Measurements from ENCODE around the gene LRIG1.

GRCh38 chr3:66404903-66405700 lies 95.7 kb downstream of the LRIG1 start:
- no peak for TF ChIP-seq REST (IDR thresholded peaks at IDR 0.05; ENCODE audit: insufficient read depth in 1 of 2, low read depth in 2 of 2, low read length in 2 of 2)
- no peak for TF ChIP-seq TAF1 (IDR thresholded peaks at IDR 0.05; ENCODE audit: borderline replicate concordance, insufficient read depth, low read length)
- no peak for TF ChIP-seq POLR2AphosphoS5 (IDR thresholded peaks at IDR 0.05; ENCODE audit: low read depth, low read length)
- no peak for TF ChIP-seq SIN3A (IDR thresholded peaks at IDR 0.05; ENCODE audit: borderline replicate concordance, insufficient read depth, low read length)
- no peak for TF ChIP-seq FOXP2 (optimal IDR thresholded peaks at IDR 0.05; ENCODE audit: borderline replicate concordance, extremely low read depth, extremely low read length, insufficient read depth)

Measured in PFSK-1 (cell line).